GM23248 (cell line): Measurements from ENCODE around the gene DSTYK.

Experiments
- EZH2 ChIP-seq: fragments of 200-600 bp; sonication (generic); IDR thresholded peaks from 2 replicates; pipeline ENCODE4 v1.6.1; 2018; ENCODE audit warnings: antibody characterized with exemption, mild to moderate bottlenecking; ENCODE audit not compliant: insufficient read depth, poor library complexity, severe bottlenecking
- EZH2phosphoT487 ChIP-seq: fragments of 200-600 bp; sonication (generic); IDR thresholded peaks from 2 replicates; pipeline ENCODE4 v1.6.1; 2018; ENCODE audit warnings: antibody characterized with exemption, moderate library complexity, mild to moderate bottlenecking, low read depth; ENCODE audit not compliant: insufficient read depth

DNA sequence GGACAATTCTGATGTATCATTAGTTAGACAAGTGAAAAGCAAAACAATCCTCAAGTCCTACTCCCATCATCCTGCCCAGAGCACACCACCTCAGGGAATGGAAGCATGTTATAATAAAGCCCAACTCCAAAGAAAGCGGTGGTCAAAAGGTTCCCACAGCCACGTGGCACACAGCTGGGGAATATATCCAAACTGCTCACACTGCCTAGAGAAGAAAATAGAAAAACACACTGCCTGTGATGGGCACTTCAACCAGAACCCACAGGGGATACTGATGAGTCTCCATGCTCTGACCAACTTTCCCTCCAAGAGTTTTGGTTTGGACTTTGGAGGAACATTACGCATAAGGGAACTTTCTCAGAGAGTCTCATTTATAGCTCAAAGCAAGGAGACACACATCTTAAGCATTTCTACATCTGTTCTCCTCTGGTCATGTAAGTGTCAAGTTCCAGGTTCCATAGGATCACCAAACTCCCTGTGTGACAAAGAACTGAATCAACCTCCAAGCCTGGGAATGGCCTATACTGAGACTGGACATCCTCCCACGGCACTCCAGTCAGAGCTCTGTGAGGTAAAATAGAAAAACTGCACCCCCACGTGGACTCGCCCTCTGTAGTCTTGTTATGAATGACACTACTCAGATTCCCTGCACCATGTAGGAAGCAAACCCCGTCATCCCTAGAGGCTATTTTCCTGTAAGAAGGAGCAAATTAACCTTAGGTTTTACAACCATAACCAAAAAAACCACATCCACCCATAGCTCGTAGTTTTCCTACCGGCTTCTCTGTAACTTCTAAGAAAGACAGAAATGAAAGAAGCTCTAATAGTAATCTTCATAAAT lies 12.2 kb downstream of the DSTYK start:
- TF ChIP-seq EZH2 = no peak
- TF ChIP-seq EZH2phosphoT487 = no peak
